HG02610 (cell line): ENCODE data around the gene RSBN1L.
"Not testable (repeated sequence)": the region's sequence is repeated elsewhere in the genome, so short reads cannot be mapped to it uniquely, and the experiment has no call there.

Source experiments
- ATAC-seq: cut with Tn5 transposase; IDR thresholded peaks from one replicate; pipeline ENCODE4 v1.9.1; 2021; ENCODE audit warnings: mild to moderate bottlenecking, moderate library complexity; ENCODE audit not compliant: unreplicated experiment

Gene RSBN1L

DNA sequence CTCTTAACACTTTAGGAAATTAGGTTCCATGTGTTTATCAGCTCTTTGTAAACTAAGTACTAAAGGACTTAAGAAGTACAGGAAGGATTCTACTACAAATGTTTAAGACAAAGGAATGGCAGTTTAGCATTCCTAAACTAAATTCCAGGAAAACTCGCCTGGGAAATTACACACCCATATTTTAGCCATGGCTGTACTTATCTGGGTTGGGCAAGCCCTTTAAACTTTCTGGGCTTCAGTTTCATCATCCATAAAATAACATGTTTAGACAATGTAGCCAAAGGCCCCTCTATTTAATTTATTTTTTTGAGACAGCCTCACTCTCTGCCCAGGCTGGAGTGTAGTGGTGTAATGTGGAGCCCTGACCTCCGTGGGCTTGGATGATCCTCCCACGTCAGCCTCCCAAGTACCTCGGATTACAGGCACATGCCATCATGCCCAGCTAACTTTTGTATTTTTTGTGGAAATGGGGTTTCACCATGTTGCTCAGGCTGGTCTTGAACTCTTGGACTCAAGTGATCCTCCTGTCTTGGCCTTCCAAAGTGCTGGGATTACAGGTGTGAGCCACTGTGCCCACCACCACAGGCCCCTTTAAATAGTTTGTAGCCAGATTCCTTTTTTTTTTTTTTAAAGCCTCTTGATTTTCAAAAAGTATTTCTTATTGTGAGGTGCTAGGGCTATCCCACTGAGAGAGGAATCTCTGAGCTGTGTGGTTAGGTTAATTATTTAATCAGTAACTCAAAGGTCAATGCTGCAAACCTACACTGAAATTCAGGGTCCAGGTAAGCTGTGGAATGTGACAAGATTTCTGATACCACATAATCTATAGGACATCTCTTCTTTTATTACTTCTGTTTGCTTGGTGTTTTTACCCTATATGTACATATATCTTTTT is 69.9 kb downstream of the RSBN1L start:
- no peak for ATAC-seq

DNA sequence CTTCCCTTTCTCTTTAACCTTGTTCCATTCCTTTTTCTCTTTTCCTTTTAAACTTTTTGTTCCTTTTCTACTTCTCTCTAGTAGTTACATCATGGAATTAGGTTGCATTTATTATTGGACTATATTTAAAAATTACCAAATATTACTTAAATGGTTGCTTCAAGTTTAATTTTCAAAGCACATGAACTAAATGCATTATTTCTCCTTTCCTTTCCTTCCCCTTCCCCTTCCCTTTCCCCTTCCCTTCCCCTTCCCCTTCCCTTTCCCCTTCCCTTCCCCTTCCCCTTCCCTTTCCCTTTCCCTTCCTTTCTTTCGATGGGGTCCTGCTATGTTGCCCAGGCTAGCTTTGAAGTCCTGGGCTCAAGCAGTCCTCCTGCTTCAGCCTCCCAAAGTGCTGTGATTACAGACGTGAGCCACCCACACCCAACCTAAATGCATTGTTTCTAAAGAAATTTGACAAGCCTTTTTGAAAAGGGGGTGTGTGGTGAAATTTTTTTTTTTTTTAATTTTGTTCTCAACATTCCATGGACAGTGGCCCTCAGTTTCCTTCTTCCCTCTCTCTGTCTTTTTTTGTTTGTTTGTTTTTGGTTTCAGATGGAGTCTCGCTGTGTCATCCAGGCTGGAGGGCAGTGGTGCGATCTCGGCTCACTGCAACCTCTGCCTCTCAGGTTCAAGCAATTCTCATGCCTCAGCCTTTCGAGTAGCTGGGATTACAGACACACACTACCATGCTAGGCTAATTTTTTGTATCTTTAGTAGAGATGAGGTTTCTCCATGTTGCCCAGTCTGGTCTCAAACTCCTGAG is 70.7 kb downstream of the RSBN1L start:
- ATAC-seq: no peak

DNA sequence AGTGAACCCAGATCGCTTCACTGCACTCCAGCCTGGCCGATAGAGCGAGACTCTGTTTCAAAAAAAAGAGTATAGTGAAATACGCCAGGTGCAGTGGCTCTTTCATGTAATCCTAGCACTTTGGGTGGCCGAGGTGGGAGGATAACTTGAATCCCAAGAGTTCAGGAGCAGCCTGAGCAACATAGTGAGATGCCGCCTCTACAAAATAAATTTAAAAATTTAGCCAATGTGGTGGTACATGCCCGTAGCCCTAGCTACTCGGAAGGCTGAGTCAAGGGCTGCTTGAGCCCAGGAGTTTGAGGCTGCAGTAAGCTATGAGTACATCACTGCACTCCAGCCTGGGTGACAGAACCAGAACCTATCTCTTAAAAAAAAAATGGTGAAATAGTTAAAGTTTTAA is 74.1 kb downstream of the RSBN1L start:
- ATAC-seq: no peak

DNA sequence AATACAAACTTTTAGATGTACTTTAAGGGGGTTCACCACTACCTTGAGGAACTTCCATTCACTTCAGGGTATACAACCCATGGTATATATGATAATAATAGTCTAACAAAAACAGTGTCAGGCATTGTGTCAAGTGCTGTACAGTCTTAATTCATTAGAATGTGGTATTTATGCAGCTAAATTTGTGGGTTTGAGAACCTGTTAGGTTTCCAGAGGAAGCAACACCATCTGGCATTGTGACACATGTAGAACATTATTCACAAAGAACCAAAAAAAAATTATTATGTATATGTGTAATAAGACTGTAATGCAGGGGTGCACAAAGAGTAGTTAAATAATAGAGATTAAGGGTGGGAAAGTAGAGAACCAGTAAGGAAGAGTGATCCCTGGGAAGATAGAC is 75.6 kb downstream of the RSBN1L start:
- no peak for ATAC-seq

DNA sequence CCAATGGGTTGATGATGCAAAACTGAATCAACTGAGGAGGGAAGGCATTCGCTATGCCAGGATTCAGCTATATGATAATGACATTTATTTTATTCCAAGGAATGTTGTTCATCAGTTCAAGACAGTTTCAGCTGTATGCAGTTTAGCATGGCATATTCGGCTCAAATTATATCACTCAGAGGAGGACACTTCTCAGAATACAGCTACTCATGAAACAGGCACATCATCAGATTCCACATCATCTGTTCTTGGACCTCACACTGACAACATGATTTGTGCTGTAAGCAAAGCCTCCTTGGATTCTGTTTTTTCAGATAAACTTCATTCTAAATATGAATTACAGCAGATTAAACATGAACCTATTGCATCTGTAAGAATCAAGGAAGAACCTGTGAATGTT is 82.3 kb downstream of the RSBN1L start:
- no peak for ATAC-seq

DNA sequence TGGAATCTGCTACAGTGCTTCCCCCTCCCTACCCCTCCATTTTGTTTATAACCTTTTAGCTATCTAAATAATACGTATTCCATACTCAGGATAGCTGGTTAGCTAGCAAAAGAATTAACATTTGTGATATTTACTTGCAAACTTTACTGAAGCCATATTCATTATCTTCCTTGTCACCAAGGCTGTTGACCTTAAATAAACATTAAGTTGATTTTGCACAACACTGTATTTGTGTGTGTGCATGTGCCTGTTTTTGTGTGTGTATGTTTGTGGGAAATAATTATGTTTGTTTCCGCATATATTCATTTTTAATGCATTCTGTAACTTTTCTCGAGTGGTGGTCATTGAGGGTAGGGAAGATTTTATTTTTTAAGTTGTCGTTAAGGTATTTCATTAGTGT is 86.1 kb downstream of the RSBN1L start:
- no peak for ATAC-seq

DNA sequence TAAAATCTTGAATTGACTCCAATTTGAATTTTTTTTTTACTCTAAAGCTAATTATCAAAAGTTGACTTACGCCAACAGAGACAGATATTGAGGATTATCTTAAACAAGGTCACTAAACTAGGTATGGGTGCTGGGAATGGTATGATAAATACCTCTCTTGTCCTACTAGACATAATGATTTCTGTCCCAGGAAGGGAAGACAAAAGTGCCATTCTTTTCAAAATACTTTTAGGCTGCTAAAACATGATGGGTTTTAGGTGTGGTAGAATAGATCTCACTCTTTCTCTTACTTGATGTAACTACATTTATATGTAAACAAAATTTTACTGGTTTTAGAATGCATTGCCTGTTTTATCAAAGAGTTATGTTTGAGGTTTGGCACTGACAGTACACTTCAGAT is 86.9 kb downstream of the RSBN1L start:
- ATAC-seq: no peak

DNA sequence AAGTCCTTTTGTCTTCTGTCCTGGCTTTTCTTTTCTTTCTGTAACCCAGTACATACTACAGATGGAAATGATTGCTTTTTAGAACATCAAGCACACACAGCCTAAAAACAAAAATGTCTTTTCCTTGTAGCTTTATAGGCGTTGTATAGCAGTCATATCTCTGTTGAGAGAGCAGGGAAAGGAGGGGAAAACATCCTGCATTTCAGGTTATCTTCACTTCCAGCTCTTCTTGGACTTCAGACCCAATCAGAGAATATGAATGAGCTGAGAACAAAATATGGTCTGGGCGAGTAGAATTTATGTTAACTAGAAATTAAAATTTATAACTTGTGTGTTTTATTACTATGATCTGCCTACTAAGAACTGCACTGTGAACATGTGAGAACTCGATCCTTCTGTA is 87.3 kb downstream of the RSBN1L start:
- no peak for ATAC-seq

DNA sequence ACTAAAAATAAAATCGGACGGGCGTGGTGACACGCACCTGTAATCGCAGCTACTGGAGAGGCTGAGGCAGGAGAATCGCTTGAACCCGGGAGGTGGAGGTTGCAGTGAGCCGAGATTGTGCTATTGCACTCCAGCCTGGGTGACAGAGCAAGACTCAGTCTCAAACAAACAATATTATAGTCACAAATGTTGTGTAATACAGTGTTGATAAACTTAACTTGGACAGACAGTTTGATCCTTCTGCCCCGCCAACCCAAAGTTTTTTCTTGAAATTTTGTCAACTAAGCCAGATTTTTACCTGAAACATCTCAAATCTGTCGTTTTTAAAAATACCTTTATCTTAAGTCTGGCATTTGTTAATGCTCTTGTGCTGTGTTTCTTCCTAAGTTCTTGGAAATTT is 88.2 kb downstream of the RSBN1L start:
- not testable (repeated sequence) for ATAC-seq

DNA sequence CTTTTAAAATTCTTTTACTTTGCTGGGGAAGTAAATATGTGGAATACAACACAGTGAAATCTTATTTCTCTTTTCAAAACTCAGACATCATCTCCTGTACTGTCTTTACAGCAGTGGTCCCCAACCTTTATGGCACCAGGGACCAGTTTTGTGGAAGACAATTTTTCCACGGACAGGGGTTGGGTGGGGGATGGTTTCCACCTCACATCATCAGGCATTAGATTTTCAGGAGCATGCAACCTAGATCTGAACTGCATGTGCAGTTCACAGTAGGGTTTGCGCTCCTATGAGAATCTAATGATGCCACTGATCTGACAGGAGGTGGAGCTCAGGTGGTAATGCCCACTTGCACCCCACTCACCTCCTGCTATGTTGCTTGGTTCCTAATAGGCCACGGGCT is 89.8 kb downstream of the RSBN1L start:
- ATAC-seq: no peak

DNA sequence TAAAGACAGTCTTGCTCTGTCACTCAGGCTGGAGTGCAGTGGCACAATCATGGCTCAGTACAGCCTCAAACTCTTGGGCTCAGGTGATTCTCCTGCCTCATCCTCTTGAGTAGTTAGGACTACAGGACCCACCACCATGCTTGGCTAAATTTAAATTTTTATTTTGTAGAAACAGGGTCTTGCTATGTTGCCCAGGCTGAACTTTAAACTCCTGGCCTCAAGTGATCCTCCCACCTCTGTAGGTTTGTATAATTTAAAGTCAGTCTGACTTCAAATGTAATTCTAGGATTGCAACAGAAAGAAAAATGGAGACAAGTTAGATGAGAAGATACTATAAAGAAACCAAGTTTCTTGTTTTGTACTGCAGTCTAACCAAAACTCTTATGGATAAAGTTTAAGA is 90.5 kb downstream of the RSBN1L start:
- ATAC-seq: no peak

DNA sequence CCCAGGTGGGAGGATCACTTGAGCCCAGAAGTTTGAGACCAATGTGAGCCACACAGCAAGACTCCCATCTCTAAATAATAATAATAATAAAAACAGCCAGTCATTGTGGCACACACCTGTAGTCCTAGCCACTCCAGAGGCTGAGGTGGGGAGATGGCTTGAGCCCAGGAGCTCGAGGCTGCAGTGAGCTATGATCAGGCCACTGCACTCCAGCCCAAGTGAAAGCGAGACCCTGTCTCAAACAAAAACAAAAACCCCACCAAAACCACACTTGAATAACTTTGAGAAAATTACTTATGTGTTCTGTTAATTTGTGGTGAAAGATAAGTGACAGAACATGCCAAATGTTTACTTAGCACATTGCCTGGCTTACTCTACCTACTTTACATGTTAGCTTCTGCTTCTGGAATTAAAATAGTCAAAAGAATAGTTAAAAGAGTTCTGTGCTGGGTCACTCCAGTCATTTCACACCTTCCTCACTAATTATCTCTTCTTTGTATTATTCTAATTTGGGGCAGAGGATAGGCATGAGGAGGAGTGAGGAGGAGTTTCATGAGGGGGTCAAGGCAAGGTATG is 92.2 kb downstream of the RSBN1L start:
- ATAC-seq: no peak

DNA sequence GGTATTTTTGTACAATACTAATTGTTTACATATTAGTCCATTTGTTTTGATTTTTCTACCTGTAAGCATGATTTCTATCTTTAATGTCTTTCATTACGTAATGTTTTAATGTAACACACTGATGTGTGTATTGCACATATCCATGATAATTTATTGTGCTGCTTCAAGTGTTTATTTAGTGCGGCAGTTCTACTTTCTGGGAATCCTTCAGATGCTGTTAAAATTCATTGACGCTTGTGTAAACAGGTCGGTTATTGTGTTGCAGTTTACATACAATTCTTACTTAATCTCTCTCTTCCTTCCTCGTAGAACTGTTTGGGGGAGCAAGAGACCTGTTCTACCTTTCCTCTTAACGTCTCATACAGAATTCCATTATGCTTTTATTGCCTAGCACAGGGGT is 95.1 kb downstream of the RSBN1L start:
- no peak for ATAC-seq

DNA sequence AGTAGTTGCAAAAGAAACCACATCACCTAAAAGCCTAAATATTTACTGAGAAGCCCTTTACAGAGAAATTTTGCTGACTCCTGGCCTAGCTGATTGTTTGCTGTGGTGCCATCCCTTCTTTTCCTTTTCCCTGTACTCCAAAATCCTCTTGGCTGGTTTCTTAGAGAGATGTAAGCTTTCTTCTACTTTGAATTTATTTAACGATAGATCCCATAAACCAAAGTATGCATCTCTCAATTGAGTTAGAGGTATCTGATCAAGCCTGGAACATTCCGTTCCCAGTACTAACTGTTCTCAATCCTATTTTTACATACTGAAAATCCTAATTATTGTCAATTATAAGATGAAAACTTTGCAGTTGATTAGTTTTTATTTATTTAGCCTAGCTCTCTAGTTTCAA is 95.7 kb downstream of the RSBN1L start:
- ATAC-seq: no peak

DNA sequence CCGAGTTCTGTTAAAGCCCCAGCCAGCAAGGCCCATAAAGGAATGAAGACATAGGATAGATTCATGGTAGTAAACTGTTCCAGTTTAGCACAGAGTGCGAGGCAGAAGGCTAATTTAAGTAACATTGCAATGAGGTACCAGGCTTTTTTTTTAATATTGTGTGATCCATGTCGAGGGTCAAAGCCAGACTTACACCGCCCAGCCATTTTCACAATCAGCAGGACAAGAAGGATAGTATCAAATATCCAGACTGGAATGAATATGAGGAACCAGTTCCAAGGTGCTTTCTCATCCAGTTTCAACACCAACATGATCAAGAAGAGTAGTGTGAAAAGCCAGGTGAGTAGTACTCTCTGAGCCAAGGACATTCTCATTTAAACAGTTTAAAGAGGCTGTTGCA is 97.7 kb downstream of the RSBN1L start:
- ATAC-seq: no peak

DNA sequence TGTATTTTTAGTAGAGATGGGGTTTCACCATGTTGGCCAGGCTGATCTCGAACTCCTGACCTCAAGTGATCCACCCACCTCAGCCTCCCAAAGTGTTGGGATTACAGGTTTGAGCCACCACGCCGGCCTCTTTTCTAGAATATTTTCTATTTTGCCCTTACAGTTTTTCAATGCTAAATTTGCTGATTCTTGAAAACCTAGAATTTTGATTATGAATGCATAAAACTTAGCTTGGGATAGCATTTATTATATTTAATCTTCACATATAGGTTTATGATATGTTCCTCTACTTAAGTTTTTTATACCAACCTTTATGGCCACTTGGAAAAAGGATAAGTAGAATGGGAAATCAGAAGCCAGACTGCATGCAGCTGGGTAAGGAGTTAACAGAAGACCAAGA is 99.8 kb downstream of the RSBN1L start:
- no peak for ATAC-seq

DNA sequence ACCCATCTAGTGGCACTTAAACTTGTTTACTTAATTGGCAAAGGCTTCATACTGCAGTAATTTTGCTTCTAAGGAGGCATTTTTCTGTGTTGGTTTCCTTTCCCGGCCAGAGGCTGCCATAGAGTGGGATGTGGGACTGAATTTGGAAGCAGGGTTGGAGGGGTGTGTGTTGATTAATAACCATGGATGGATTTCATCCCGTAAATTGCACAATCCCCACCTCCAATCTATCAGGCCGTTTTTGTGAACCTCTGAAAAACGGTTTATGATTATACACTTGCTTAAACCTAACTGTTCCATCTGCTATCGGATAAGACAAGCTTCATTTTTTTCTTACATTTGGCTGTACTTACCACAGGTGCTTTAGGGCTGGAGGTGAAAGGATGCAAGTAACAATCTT is 100.7 kb downstream of the RSBN1L start:
- no peak for ATAC-seq

DNA sequence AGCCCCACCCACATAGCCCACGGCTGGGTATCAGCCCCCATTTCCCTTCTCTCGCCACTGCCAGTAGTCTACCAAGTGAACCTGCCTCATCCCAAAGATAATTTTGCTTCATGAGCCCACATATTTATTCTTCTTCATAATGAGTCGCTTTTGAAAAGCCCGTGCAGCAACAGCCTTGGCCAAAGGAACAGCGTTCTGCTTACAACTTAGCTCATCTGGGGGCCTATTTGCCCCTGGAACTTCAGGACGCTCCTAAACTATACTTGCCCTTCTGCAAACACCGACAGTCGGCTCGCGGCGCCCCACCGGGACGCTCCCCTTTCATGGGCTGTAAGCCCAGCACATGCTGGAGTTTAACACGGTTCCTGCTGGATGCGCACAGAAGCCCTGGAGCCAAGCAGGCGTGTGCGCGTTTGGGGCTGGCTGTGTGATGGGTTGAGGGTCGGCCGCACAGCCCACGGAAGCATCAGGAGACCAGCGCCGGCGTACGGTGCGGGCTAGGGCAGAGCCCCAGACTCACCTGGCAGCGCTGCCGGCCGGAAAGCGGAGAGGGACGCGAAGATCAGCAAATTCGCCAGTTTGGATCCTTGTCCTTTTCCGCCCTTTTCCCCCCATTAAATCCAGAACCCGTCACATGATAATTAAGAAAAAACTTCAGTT is 101.6 kb downstream of the RSBN1L start:
- peak; percentile 26 for ATAC-seq

DNA sequence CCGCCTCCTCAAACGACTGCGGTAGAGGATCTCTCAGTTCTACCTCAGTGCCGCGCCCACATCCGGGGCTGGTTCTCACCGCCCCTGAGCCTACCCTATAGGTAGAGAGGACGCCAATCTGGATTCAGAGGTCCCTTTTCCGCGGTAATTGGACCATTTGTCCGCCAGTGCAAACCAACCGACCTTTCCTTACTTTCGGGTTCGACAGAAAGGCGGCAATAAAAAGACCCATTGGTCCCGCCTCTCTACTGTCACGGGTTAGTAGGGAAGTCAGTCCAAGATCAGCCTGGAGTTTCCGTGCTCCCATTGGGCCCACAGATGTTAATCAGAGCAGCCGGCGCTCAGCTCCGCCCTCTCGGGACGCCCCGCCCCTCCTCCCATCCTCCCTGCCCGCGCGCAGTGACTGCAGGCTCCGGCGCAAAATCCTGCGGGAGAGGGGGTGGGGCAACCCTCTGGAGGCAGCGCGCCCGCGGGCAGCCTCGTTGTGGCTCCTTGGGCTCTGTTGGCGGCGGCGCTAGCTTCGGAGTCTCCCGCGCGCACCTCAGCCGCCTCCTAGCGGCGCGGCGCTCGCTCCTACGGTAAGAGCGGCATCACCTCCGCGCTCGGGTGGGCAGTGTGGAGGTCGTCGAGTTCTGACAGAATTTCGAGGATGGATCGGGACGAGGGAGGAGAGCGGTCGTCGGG is 102.3 kb downstream of the RSBN1L start, which contains the start of the genes PHTF2 and TMEM60:
Gene PHTF2 (plus strand): TSS at position 380 of the 684 bp plus-strand sequence.
Gene TMEM60 (minus strand): TSS at position 41 of the 684 bp plus-strand sequence. CDS start 4,061 bp downstream, outside the sequence.
- peak; percentile 92 for ATAC-seq
